ENCODE measurements around the gene MRTO4.
"Not testable (repeated sequence)": the region's sequence is repeated elsewhere in the genome, so short reads cannot be mapped to it uniquely, and the experiment has no call there.

Gene MRTO4

GRCh38 chr1:19273106-19273843, 21.7 kb downstream of the MRTO4 start:
- no peak for DNase-seq

- not testable (repeated sequence) for DNase-seq
Observed at GRCh38 chr1:19273844-19274531, 22.4 kb downstream of the MRTO4 start.

- no peak for DNase-seq
Observed at GRCh38 chr1:19274636-19275035, 23.0 kb downstream of the MRTO4 start.

GRCh38 chr1:19283891-19284290, 32.3 kb downstream of the MRTO4 start:
- no peak for DNase-seq

GRCh38 chr1:19284881-19285280, 33.3 kb downstream of the MRTO4 start:
- DNase-seq = no peak

GRCh38 chr1:19285366-19285765, 33.8 kb downstream of the MRTO4 start:
- not testable (repeated sequence) for DNase-seq

DNA sequence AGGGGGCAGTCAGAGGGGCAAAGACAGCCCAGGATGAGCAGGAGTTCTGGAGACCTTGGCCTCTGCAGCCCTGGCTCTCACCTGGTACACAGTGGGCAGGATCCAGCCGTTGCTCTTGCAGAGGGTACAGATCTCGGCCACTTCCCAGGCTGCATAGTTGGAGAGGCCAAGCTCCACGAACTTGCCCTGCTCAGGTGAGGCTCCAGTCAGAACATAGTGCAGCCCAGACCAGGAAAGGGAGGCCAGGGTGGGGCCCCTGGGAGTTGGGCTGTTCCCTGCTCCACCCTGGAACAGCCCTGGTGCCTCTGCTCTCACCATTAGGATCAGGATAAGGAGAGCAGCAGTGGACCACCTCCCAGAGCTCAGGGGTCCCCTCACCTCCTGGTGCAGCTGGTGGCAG, 34.2 kb downstream of the MRTO4 start:
- DNase-seq = not testable (repeated sequence)

GRCh38 chr1:19287436-19288185, 36.0 kb downstream of the MRTO4 start:
- DNase-seq = no peak

DNA sequence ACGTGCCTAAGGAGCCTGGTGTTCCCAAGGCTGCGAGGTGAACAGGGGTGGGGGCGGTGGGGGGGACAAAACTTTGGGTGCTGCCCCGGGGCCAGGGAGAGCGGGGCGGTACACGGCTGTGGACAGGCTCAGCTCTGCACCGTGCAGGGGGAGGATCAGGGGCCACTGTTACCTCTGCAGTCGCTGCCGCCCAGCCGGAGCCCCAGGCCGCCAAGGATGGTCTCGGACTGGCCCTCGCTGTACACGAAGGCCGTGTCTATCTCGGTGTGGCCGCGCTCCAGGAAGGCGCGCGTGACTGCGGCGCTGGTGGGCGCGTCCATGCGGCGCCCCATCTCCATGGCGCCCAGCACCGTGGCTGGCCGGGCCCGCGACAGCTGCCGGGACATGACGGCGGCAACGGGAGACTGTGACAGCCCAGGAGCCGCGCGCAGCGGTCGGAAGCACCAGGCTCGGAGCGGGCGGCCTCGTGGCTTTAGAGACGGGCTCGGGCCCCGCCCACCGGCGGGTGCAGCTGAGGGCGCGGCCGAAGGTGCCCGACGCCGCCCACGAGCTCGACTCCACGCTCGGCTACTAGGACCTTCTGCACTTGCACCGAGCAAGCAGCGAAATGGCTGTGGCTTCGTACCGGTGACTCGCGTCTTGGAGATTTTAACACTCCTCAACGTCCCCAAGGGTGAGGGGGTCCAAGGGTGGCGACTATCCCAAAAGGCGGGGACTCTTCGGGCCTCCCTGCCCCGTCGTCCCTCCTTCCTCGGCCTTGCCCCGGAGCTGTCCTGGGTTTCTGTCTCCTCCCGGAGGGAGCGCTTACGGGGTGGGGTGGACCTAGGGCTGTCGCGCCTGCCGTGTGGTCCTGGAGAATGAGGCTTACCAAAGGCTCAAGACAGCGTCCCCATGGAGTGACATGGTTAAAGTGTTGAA, 37.0 kb downstream of the MRTO4 start, which contains the start of gene AKR7A3:
TSS of gene AKR7A3 (minus strand) at position 447 of the 918 bp plus-strand sequence. CDS start at position 386, 61 bp downstream.
- peak; percentile 60 for DNase-seq

- no peak for DNase-seq
Observed at GRCh38 chr1:19289244-19289643, 37.6 kb downstream of the MRTO4 start.

DNA sequence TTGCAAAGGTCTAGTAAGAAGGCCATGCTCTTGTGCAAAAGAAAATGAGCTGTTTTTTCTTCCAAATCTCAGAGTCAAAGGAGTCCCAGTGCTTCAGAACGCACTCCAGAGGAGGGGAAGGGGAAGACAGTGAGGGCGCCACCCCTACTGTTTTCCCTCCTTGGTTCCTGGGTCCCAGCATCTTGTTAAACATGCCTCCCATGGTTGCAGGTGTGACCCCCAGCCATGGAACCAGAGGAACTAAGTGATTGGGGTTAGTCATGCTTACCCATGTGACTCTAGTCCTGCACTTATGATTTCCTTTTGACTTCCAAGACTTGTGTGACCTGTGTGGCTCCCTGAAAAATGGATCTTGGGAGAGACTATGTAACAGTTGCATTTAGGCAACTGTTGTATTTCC, 43.0 kb downstream of the MRTO4 start:
- DNase-seq = no peak

GRCh38 chr1:19300211-19300610, 48.6 kb downstream of the MRTO4 start:
- no peak for DNase-seq

DNA sequence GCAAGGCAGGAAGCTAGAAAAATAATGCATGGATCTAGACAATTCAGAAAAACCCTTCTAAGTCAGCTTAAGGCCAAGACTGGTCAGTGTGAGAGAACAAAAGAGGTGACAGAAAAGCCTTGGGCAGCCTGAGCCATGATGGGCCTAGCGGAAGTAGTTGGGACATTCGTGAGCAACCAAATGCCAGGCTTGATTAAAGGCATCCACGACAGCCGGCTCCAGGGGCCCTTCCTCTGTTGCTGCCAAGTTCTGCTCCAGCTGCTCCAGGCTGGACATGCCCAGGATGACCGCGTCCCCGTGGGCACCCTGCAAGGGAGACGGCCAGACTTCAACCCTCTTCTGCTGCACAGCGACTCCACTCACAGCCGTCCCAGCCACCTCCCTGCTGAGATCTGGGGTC, 52.5 kb downstream of the MRTO4 start:
- DNase-seq = not testable (repeated sequence)

DNA sequence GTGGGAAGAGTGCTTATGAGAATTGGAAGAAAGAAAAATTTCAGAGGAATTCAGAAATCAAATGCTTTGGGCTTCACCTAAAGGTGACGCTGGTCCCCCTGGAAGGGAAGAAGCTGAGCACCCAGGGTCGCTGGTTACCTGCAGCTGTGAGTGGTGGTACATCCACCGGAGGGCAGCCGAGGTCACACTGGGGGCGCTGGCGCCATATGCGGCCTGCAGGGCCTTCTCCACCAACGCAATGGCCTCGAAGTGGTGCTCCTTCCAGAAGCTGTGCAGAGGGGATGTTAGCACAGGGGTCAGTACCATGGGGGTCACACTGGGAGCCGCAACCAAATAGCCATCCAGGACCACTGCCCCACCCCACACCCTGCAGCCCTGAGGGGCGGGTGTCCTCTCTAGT, 54.3 kb downstream of the MRTO4 start:
- no peak for DNase-seq

DNA sequence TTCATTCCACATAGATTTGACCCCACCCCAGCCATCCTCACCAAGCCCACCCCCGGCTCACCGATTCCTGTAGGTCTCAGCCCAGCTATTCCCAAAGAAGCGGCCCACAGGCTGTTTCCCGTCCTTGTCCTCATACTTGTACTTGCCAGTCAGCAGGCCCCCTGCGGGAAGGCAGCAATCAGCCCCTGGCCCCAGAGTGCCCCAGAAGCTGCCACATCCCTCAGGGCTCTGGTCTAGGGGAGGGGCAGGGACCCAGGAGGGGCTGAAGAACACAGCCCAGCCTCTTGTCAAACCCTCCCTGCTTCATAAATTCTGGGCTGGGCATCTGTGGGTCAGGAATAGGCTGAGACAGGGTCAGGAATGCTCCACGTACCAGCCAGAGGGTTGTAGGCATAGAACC, 55.3 kb downstream of the MRTO4 start:
- DNase-seq = no peak

DNA sequence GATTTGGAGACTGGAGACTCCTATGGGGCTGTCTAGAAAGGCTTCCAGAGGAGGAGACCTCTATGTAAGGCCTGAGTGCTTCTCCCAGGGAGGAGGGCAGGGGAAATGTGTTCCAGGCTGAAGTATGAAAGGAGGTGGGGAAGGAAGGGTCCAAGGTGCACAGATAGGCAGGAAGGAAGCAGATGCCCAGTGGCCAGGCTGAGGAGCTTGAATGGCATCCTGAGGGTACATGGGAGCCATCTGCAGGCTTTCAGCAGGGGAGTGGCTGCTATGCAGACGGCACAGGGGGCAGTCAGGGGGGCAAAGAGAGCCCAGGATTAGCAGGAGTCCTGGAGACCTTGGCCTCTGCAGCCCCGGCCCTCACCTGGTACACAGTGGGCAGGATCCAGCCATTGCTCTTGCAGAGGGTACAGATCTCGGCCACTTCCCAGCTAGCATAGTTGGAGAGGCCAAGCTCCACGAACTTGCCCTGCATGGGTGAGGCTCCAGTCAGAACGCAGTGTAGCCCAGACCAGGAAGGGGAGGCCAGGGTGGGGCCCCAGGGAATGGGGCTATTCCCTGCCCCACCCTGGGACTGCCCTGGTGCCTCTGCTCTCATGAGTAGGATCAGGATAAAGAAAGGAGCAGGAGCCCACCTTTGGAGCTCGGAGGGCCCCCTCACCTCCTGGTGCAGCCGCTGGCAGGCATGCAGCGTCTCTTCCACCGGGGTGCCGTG, 56.3 kb downstream of the MRTO4 start:
- no peak for DNase-seq

DNA sequence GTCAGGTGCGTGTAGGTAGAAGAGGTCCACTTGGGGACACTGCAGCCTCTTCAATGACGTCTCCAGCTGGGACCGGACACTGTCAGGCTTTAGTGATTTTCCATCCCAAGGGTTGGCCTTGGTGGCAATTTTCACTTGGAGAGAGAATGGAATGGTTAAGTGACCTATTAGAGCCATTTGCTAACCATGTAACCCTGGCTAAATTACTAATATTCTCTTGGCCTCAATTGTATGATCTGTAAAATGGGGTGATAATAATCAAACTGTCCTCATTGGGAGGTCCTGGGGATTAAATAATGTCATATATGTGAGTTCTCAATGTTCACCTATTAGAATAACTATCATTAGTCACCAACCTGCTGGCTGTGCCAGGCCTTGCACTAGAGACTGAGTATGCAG, 56.9 kb downstream of the MRTO4 start:
- DNase-seq = no peak

- DNase-seq = no peak
Observed at GRCh38 chr1:19309123-19309813, 57.7 kb downstream of the MRTO4 start.

Measured in activated CD4-positive, CD25-positive, alpha-beta regulatory T cell treated with anti-CD3 and anti-CD28 coated beads, Interleukin-2, amount 50 U/mL, for 72 hours (primary cell).